Activated CD8-positive, alpha-beta T cell treated with anti-CD3 and anti-CD28 coated beads for 36 hours (primary cell): ENCODE data around the gene DRC7. TPM values are rescaled to one million over a fixed set of nuclear protein-coding genes. Genes with fewer than 3 reads are reported as not detected.

Experiments used
- ATAC-seq: fragments of 200-7000 bp; cut with Tn5 transposase; one replicate; pipeline ENCODE4 v1.10.0; 2021; ENCODE audit warnings: mild to moderate bottlenecking, moderate library complexity
- CTCF ChIA-PET: fragments of 350-600 bp; sonication (Branson Sonifier 250); formaldehyde crosslinking; loops from one replicate; lab custom pipeline; 2021; ENCODE audit warnings: antibody characterized with exemption; lab: Charles Lee
- POLR2A ChIA-PET: fragments of 350-600 bp; sonication (Branson Sonifier 250); formaldehyde crosslinking; loops from one replicate; lab custom pipeline; 2021; ENCODE audit warnings: antibody characterized with exemption; lab: Charles Lee
- DNase-seq: peaks from one replicate; pipeline ENCODE4 v3.0.0-alpha.2; 2020
- H3K27ac Mint-ChIP-seq: one replicate; pipeline ENCODE4 v1.8.0; 2021; ENCODE audit warnings: mild to moderate bottlenecking, mixed read lengths
- H3K27me3 Mint-ChIP-seq: one replicate; pipeline ENCODE4 v1.8.0; 2021; ENCODE audit warnings: mixed read lengths
- H3K36me3 Mint-ChIP-seq: one replicate; pipeline ENCODE4 v1.8.0; 2021; ENCODE audit warnings: low read depth, mixed read lengths
- H3K4me1 Mint-ChIP-seq: one replicate; pipeline ENCODE4 v1.8.0; 2021; ENCODE audit warnings: low read depth, mixed read lengths
- H3K4me3 Mint-ChIP-seq: one replicate; pipeline ENCODE4 v1.8.0; 2021; ENCODE audit warnings: mild to moderate bottlenecking, moderate library complexity, mixed read lengths
- H3K9me3 Mint-ChIP-seq: one replicate; pipeline ENCODE4 v1.8.0; 2021; ENCODE audit warnings: mixed read lengths
- CTCF ChIP-seq: fragments of 200-600 bp; IDR thresholded peaks from one replicate; pipeline ENCODE4 v1.8.0; 2022; ENCODE audit warnings: antibody characterized with exemption, mild to moderate bottlenecking
- intact Hi-C: fragments of 100-400 bp; cut with micrococcal nuclease; formaldehyde crosslinking; loops from one replicate; pipeline ENCODE4 v1.10.0; 2022
- total RNA-seq, 2 experiments: library from RNA; stranded (reverse); gene quantifications; one replicate each; pipeline ENCODE4 v1.2.3, GENCODE V29; 2021

The DRC7 gene
- total RNA-seq, 2 experiments from 2014 or later, result 0.58 TPM; not detected in 1

GRCh38 chr16:57675741-57676551, 18.7 kb upstream of the DRC7 start:
- DNase-seq (no peak), ATAC-seq (no peak)
- ChIA-PET POLR2A (no interaction called here), CTCF (no interaction called here)
- H3K4me1 Mint-ChIP-seq, result no peaks in the 10 kb centered on the region
- TF ChIP-seq CTCF, result no peak
- H3K4me3 Mint-ChIP-seq, result no peak overlapping the region
- H3K27me3 Mint-ChIP-seq, result no peaks in the 10 kb centered on the region
- H3K36me3 Mint-ChIP-seq, result no peaks in the 10 kb centered on the region
- intact Hi-C loops, result no loop called here
- H3K27ac Mint-ChIP-seq, result no peak overlapping the region
- no peaks in the 10 kb centered on the region for H3K9me3 Mint-ChIP-seq

DNA sequence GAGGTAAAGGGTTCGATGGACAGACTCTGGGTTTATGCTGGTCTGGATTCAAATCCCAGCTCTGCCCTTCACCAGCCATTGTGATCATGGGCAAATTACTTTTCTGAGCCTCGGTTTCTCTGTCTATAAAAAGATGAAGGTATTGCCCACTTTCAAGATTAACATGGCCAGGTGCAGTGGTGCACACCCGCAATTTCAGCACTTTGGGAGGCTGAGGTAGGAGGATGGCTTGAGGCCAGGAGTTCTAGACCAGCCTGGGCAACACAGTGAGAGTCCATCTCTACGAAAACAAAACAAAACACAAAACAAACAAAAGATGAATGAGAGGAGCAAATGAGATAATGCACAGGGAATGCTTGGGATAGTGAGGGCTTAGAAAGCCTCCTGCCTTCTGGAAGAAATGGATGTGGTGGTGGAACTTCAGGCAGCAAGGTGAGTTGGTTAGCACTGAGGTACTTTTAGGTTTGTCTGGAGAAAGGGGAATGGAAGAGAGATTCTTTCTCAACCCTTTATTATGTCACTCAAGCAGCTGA, 18.0 kb upstream of the DRC7 start:
- DNase-seq (no peak), ATAC-seq (no peak)
- Mint-ChIP-seq H3K4me3 (no peak overlapping the region), H3K9me3 (no peaks in the 10 kb centered on the region), H3K27me3 (no peaks in the 10 kb centered on the region), H3K36me3 (no peaks in the 10 kb centered on the region), H3K4me1 (no peaks in the 10 kb centered on the region), H3K27ac (no peak overlapping the region)
- intact Hi-C loops, result no loop called here
- ChIA-PET POLR2A (no interaction called here), CTCF (no interaction called here)
- no peak for TF ChIP-seq CTCF

DNA sequence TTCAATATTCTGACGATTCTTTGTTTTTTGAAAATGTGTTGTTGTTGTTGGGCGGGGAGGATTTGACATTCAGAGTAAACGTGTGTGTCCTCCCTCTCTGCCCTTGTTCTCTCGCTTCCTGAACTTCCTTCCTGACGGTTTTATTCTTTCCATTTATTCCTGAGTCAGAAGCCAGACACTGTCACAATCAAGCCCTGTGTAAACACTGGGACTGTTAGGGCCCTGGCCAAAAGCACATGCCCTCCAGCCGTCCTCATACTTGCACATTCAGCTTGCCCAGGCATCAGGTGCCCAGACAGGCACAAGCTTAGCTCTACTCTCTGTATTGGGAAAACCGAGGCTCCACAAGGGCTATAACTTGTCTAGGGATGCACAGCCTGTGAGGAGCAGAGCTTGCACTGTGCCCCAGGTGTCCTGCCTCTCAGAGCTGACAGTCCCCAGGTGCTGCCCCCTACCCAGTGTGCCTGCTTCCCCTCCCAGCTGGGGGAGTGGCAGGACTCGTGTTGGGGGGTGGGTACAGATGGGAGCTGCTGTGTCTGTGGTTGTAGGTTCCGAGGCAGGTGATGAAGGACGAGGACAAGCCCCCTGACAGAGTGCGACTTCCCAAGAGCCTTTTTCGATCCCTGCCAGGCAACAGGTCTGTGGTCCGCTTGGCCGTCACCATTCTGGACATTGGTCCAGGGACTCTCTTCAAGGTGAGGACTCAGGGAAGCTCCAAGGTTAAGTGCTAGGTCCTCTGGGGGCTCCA, 16.8 kb upstream of the DRC7 start:
- ATAC-seq (no peak), DNase-seq (no peak)
- H3K36me3 Mint-ChIP-seq, result no peaks in the 10 kb centered on the region
- H3K27me3 Mint-ChIP-seq, result no peaks in the 10 kb centered on the region
- no peak overlapping the region for H3K27ac Mint-ChIP-seq
- intact Hi-C loops, result no loop called here
- POLR2A ChIA-PET, result no interaction called here
- no peaks in the 10 kb centered on the region for H3K9me3 Mint-ChIP-seq
- H3K4me1 Mint-ChIP-seq, result no peaks in the 10 kb centered on the region
- no peak for TF ChIP-seq CTCF
- no peak overlapping the region for H3K4me3 Mint-ChIP-seq
- CTCF ChIA-PET, result no interaction called here

GRCh38 chr16:57679016-57679415, 15.6 kb upstream of the DRC7 start:
- DNase-seq (no peak), ATAC-seq (no peak)
- ChIA-PET CTCF (no interaction called here), POLR2A (no interaction called here)
- no peaks in the 10 kb centered on the region for H3K9me3 Mint-ChIP-seq
- intact Hi-C loops, result no loop called here
- no peaks in the 10 kb centered on the region for H3K4me1 Mint-ChIP-seq
- no peaks in the 10 kb centered on the region for H3K36me3 Mint-ChIP-seq
- H3K4me3 Mint-ChIP-seq, result no peak overlapping the region
- no peaks in the 10 kb centered on the region for H3K27me3 Mint-ChIP-seq
- no peak for TF ChIP-seq CTCF
- H3K27ac Mint-ChIP-seq, result no peak overlapping the region
